GM12874 (cell line): ENCODE measurements around the gene FOSL2.

Source experiments
- CTCF ChIP-seq: IDR thresholded peaks from 2 replicates; pipeline ENCODE4 v1.5.1; 2011; ENCODE audit warnings: low read depth, mild to moderate bottlenecking, control low read depth, low read length, moderate library complexity; ENCODE audit not compliant: insufficient read depth

The FOSL2 gene

GRCh38 chr2:28453396-28453795 lies 60.7 kb downstream of the FOSL2 start:
- no peak for TF ChIP-seq CTCF

DNA sequence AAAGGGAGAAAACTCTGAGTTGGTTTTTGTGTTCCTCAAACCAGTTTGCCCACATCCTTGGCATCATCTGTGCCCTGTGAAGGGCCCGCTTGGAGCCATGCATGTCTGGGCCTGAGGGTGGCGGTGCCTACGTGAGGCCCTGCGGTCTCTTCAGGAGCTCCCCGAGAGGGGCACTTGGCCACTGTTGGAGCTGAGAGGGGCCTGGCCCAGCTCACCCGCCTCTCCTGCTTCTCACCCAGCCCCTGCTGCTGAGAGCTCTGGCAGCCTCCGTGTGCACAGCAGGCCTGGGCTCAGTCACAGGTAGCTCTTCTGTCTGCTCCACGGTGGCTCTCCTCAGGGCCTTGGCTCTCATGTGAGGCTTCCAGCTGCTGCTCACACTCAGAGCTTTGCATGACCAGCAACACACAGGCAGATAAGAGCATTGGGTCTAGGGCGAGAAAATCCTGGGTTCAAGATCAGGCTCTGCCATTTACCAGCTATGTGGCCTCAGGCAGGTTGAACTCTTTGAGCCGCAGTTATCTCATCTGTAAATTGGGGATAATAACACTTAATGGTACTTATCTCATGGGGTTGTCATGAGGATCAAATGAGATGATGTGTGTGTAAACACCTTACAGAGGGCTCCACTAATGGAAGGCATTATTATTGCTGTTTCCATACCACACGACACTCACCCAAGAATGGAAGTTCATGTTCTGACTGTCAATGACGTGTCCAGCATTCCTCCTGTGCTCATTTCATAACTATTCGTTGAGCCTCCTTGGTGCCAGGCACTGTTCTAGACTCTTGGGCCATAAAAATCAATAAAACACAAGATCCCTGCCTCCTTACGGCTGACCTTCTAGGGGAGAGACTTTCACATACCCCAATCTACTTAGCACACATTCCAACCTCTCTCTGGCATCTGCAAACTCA lies 61.6 kb downstream of the FOSL2 start:
- TF ChIP-seq CTCF, result no peak

DNA sequence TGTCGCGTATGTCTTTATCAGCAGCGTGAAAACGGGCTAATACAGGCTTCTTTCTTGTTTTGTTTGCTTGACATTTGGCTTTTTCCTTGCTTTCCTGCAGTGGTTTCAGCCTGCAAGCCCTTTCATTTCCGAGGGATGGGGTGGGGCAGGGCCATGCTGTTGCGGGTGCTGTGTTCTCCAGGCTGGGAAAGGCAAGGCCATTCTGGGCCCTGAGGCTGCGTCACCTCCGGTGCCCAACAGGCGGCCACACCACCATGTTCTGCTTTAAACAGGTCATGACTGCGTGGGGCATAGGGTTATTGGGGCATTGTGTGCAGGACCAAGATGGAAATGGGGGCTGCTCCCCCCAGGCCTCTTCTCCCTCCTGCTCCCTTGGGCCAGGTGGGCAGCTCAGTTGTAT lies 64.6 kb downstream of the FOSL2 start:
- TF ChIP-seq CTCF, result no peak

GRCh38 chr2:28461056-28461455 lies 68.4 kb downstream of the FOSL2 start:
- no peak for TF ChIP-seq CTCF

- TF ChIP-seq CTCF, result no peak
Measured at GRCh38 chr2:28462122-28462521, 69.5 kb downstream of the FOSL2 start.

- no peak for TF ChIP-seq CTCF
Measured at GRCh38 chr2:28463211-28463816, 70.7 kb downstream of the FOSL2 start.

GRCh38 chr2:28463893-28464292 lies 71.2 kb downstream of the FOSL2 start:
- TF ChIP-seq CTCF, result no peak
